Measurements from ENCODE around the gene PDCD6IP. TPM values are rescaled to one million over a fixed set of nuclear protein-coding genes. Genes with fewer than 3 reads are reported as not detected.

PDCD6IP gene
- total RNA-seq, 3 donors from 2014 or later: 305 to 521 (median 428) TPM

GRCh38 chr3:33858131-33858530, 59.7 kb downstream of the PDCD6IP start:
- Histone ChIP-seq H3K9me3 (no peaks in the 10 kb centered on the region), H3K4me3 (no peak overlapping the region), H3K4me1 (ENCODE audit: low read depth) (no peaks in the 10 kb centered on the region), H3K36me3 (ENCODE audit: low read depth) (peaks cover 3% of the 10 kb centered on the region)
- DNase-seq (no peak), ATAC-seq (no peak)
- TF ChIP-seq CTCF (IDR thresholded peaks at IDR 0.05): no peak
- intact Hi-C loops (cut with DNase I, micrococcal nuclease): no loop called here

- no peak for TF ChIP-seq CTCF (IDR thresholded peaks at IDR 0.05)
- ATAC-seq (no peak), DNase-seq (no peak)
- Histone ChIP-seq H3K4me1 (ENCODE audit: low read depth) (no peaks in the 10 kb centered on the region), H3K4me3 (no peak overlapping the region), H3K36me3 (ENCODE audit: low read depth) (peaks cover 6% of the 10 kb centered on the region), H3K9me3 (no peaks in the 10 kb centered on the region)
- intact Hi-C loops (cut with DNase I, micrococcal nuclease): no loop called here
Measured at GRCh38 chr3:33860373-33861050, 62.1 kb downstream of the PDCD6IP start.

- DNase-seq (no peak), ATAC-seq (no peak)
- no peaks in the 10 kb centered on the region for H3K9me3 ChIP-seq
- peaks cover 4% of the 10 kb centered on the region for H3K36me3 ChIP-seq (ENCODE audit: low read depth)
- TF ChIP-seq CTCF (IDR thresholded peaks at IDR 0.05): no peak
- no peak overlapping the region for H3K4me3 ChIP-seq
- intact Hi-C loops (cut with DNase I, micrococcal nuclease): no loop called here
- no peaks in the 10 kb centered on the region for H3K4me1 ChIP-seq (ENCODE audit: low read depth)
Measured at GRCh38 chr3:33865133-33865532, 66.7 kb downstream of the PDCD6IP start.

GRCh38 chr3:33868309-33868708, 69.9 kb downstream of the PDCD6IP start:
- H3K36me3 ChIP-seq (ENCODE audit: low read depth): peaks cover 4% of the 10 kb centered on the region
- intact Hi-C loops (cut with DNase I, micrococcal nuclease): no loop called here
- DNase-seq (no peak), ATAC-seq (no peak)
- no peaks in the 10 kb centered on the region for H3K9me3 ChIP-seq
- TF ChIP-seq CTCF (IDR thresholded peaks at IDR 0.05): no peak
- H3K4me1 ChIP-seq (ENCODE audit: low read depth): no peaks in the 10 kb centered on the region
- no peak overlapping the region for H3K4me3 ChIP-seq

- Histone ChIP-seq H3K4me3 (no peak overlapping the region), H3K9me3 (no peaks in the 10 kb centered on the region), H3K36me3 (ENCODE audit: low read depth) (no peaks in the 10 kb centered on the region), H3K4me1 (ENCODE audit: low read depth) (no peaks in the 10 kb centered on the region)
- intact Hi-C loops (cut with DNase I, micrococcal nuclease): no loop called here
- DNase-seq: no peak
- no peak for ATAC-seq
- no peak for TF ChIP-seq CTCF (IDR thresholded peaks at IDR 0.05)
Measured at GRCh38 chr3:33869977-33870376, 71.5 kb downstream of the PDCD6IP start.

GRCh38 chr3:33874815-33875214, 76.4 kb downstream of the PDCD6IP start:
- Histone ChIP-seq H3K9me3 (no peaks in the 10 kb centered on the region), H3K4me1 (ENCODE audit: low read depth) (no peaks in the 10 kb centered on the region), H3K36me3 (ENCODE audit: low read depth) (no peaks in the 10 kb centered on the region), H3K4me3 (no peak overlapping the region)
- DNase-seq (no peak), ATAC-seq (no peak)
- TF ChIP-seq CTCF (IDR thresholded peaks at IDR 0.05): no peak
- intact Hi-C loops (cut with DNase I, micrococcal nuclease): no loop called here

Measured in mucosa of descending colon (tissue), 3 donors.